CD8-positive, alpha-beta memory T cell (primary cell): Measurements from ENCODE around the gene MAPK12. TPM values are rescaled to one million over a fixed set of nuclear protein-coding genes. Genes with fewer than 3 reads are reported as not detected.
A peak's percentile ranks its signal among the peaks of the same experiment; 100 is the strongest.

Experiments used
- CTCF ChIA-PET: fragments of 350-600 bp; sonication (Branson Sonifier 250); formaldehyde crosslinking; loops from one replicate; lab custom pipeline; 2021; ENCODE audit warnings: antibody characterized with exemption; lab: Charles Lee
- POLR2A ChIA-PET: fragments of 350-600 bp; sonication (Branson Sonifier 250); formaldehyde crosslinking; loops from one replicate; lab custom pipeline; 2021; ENCODE audit warnings: antibody characterized with exemption; lab: Charles Lee
- DNase-seq, 5 donors: peaks; one replicate each; pipeline versions ENCODE4 v3.0.0 to v3.0.0-alpha.2; 2020 to 2022; ENCODE audit warnings: mixed read lengths in 1 of 5
- H3K27ac ChIP-seq: one replicate; pipeline ENCODE4 v1.7.0; 2013; ENCODE audit warnings: low read depth, mild to moderate bottlenecking, low read length, moderate library complexity
- H3K27me3 ChIP-seq: 2 replicates; pipeline ENCODE4 v1.7.0; 2013; ENCODE audit warnings: low read length, mild to moderate bottlenecking; ENCODE audit not compliant: insufficient read depth, poor library complexity, severe bottlenecking
- H3K36me3 ChIP-seq: 2 replicates; pipeline ENCODE4 v1.7.0; 2013; ENCODE audit warnings: mild to moderate bottlenecking, low read length, moderate library complexity; ENCODE audit not compliant: insufficient read depth
- H3K4me1 ChIP-seq: 2 replicates; pipeline ENCODE4 v1.7.0; 2013; ENCODE audit warnings: mild to moderate bottlenecking, low read length, moderate library complexity; ENCODE audit not compliant: insufficient read depth
- H3K4me3 ChIP-seq: 2 replicates; pipeline ENCODE4 v1.7.0; 2013; ENCODE audit warnings: mild to moderate bottlenecking, low read length
- H3K9me3 ChIP-seq: 2 replicates; pipeline ENCODE4 v1.7.0; 2013; ENCODE audit warnings: mild to moderate bottlenecking, low read length
- H3K27ac Mint-ChIP-seq, 8 donors: one replicate each; pipeline ENCODE4 v1.8.0; 2020 to 2021; ENCODE audit warnings: mixed read lengths in 8 of 8, mild to moderate bottlenecking in 6 of 8, inconsistent platforms in 3 of 8, moderate library complexity in 3 of 8
- H3K27me3 Mint-ChIP-seq, 2 donors: one replicate each; pipeline ENCODE4 v1.8.0; 2020 to 2021; ENCODE audit warnings: mixed read lengths in 2 of 2, mild to moderate bottlenecking in 1 of 2, moderate library complexity in 1 of 2
- H3K36me3 Mint-ChIP-seq, 3 donors: one replicate each; pipeline ENCODE4 v1.8.0; 2020 to 2021; ENCODE audit warnings: mixed read lengths in 3 of 3, inconsistent platforms in 1 of 3, mild to moderate bottlenecking in 1 of 3
- H3K4me1 Mint-ChIP-seq, 3 donors: one replicate each; pipeline ENCODE4 v1.8.0; 2020 to 2021; ENCODE audit warnings: mixed read lengths in 3 of 3, inconsistent platforms in 1 of 3, mild to moderate bottlenecking in 1 of 3
- H3K4me3 Mint-ChIP-seq, 7 donors: one replicate each; pipeline ENCODE4 v1.8.0; 2020 to 2021; ENCODE audit warnings: mixed read lengths in 7 of 7, mild to moderate bottlenecking in 6 of 7, moderate library complexity in 4 of 7, inconsistent platforms in 2 of 7
- H3K9me3 Mint-ChIP-seq, 5 donors: one replicate each; pipeline ENCODE4 v1.8.0; 2020 to 2022; ENCODE audit warnings: mixed read lengths in 5 of 5, mild to moderate bottlenecking in 3 of 5, moderate library complexity in 2 of 5, inconsistent platforms in 1 of 5
- polyA plus RNA-seq: library from polyadenylated mRNA; unstranded; fragments of 300-500 nt; fragmentation: Illumina TruSeq; gene quantifications from one replicate; pipeline ENCODE4 v1.2.3, GENCODE V29; 2021
- total RNA-seq, 2 experiments: library from RNA; stranded (reverse); gene quantifications; one replicate each; pipeline ENCODE4 v1.2.3, GENCODE V29; 2021

Gene MAPK12
- total and polyA plus RNA-seq, 3 experiments from 2014 or later = 0.03 to 9.7 (median 9.3) TPM

- no peak for DNase-seq
- Histone ChIP-seq H3K9me3 (no peaks in the 10 kb centered on the region), H3K4me3 (no peak overlapping the region), H3K27ac (no peak overlapping the region), H3K4me1 (no peaks in the 10 kb centered on the region), H3K27me3 (peaks cover 9% of the 10 kb centered on the region), H3K36me3 (no peaks in the 10 kb centered on the region)
- H3K9me3 Mint-ChIP-seq = no peaks in the 10 kb centered on the region
- ChIA-PET POLR2A (no interaction called here), CTCF (interaction anchor here (0.6 to 1.1 kb wide), 3 partner anchors 26 to 83 kb away, joined by 3 read pairs; no protein-coding TSS in a partner anchor)
- H3K27ac Mint-ChIP-seq = no peak overlapping the region
- peaks cover 21 to 23% of the 10 kb centered on the region in 2 donors for H3K27me3 Mint-ChIP-seq
- H3K4me1 Mint-ChIP-seq = peaks cover 0 to 6% (median 0%) of the 10 kb centered on the region in 3 donors
- no peaks in the 10 kb centered on the region for H3K36me3 Mint-ChIP-seq
- no peak overlapping the region for H3K4me3 Mint-ChIP-seq
Measured at GRCh38 chr22:50302564-50302963, 41.1 kb upstream of the MAPK12 start.

GRCh38 chr22:50302041-50302541 is 40.6 kb upstream of the MAPK12 start:
- peaks cover 9% of the 10 kb centered on the region for H3K27me3 ChIP-seq
- no peak for DNase-seq
- H3K4me1 Mint-ChIP-seq = peaks cover 0 to 6% (median 0%) of the 10 kb centered on the region in 3 donors
- no peaks in the 10 kb centered on the region for H3K36me3 Mint-ChIP-seq
- no peak overlapping the region for H3K4me3 Mint-ChIP-seq
- no peaks in the 10 kb centered on the region for H3K4me1 ChIP-seq
- CTCF ChIA-PET = interaction anchor here (0.8 to 1.1 kb wide), 2 partner anchors 26 to 84 kb away, joined by 3 read pairs; no protein-coding TSS in a partner anchor
- no peaks in the 10 kb centered on the region for H3K36me3 ChIP-seq
- no peak overlapping the region for H3K27ac Mint-ChIP-seq
- no peak overlapping the region for H3K27ac ChIP-seq
- H3K9me3 ChIP-seq = no peaks in the 10 kb centered on the region
- H3K27me3 Mint-ChIP-seq = peaks cover 21 to 26% of the 10 kb centered on the region in 2 donors
- POLR2A ChIA-PET = no interaction called here
- no peaks in the 10 kb centered on the region for H3K9me3 Mint-ChIP-seq
- no peak overlapping the region for H3K4me3 ChIP-seq

- peaks cover 9% of the 10 kb centered on the region for H3K27me3 ChIP-seq
- CTCF ChIA-PET = no interaction called here
- peaks cover 0 to 6% (median 0%) of the 10 kb centered on the region in 3 donors for H3K4me1 Mint-ChIP-seq
- H3K27ac ChIP-seq = no peak overlapping the region
- no peak for DNase-seq
- no peaks in the 10 kb centered on the region for H3K9me3 ChIP-seq
- H3K27me3 Mint-ChIP-seq = peaks cover 21 to 26% of the 10 kb centered on the region in 2 donors
- no peaks in the 10 kb centered on the region for H3K4me1 ChIP-seq
- POLR2A ChIA-PET = no interaction called here
- H3K4me3 Mint-ChIP-seq = no peak overlapping the region
- H3K9me3 Mint-ChIP-seq = no peaks in the 10 kb centered on the region
- peak overlapping the region in 1 of 8 donors; percentile 29 for H3K27ac Mint-ChIP-seq
- no peak overlapping the region for H3K4me3 ChIP-seq
- no peaks in the 10 kb centered on the region for H3K36me3 Mint-ChIP-seq
- H3K36me3 ChIP-seq = no peaks in the 10 kb centered on the region
Measured at GRCh38 chr22:50301581-50301991, 40.1 kb upstream of the MAPK12 start.

- Histone ChIP-seq H3K27me3 (peaks cover 5% of the 10 kb centered on the region), H3K9me3 (no peaks in the 10 kb centered on the region), H3K27ac (no peak overlapping the region), H3K4me3 (no peak overlapping the region), H3K4me1 (no peaks in the 10 kb centered on the region), H3K36me3 (no peaks in the 10 kb centered on the region)
- Mint-ChIP-seq H3K36me3 (no peaks in the 10 kb centered on the region), H3K4me1 (no peaks in the 10 kb centered on the region), H3K27ac (no peak overlapping the region), H3K27me3 (peaks cover 16 to 20% of the 10 kb centered on the region in 2 donors), H3K4me3 (no peak overlapping the region), H3K9me3 (no peaks in the 10 kb centered on the region)
- ChIA-PET CTCF (no interaction called here), POLR2A (no interaction called here)
- no peak for DNase-seq
Measured at GRCh38 chr22:50300620-50301257, 39.3 kb upstream of the MAPK12 start.

GRCh38 chr22:50299785-50300619 is 38.5 kb upstream of the MAPK12 start:
- CTCF ChIA-PET = no interaction called here

GRCh38 chr22:50298937-50299784 is 37.7 kb upstream of the MAPK12 start:
- DNase-seq = no peak
- H3K27ac Mint-ChIP-seq = no peak overlapping the region
- Histone ChIP-seq H3K27ac (no peak overlapping the region), H3K9me3 (no peaks in the 10 kb centered on the region), H3K4me3 (no peak overlapping the region), H3K27me3 (peaks cover 5% of the 10 kb centered on the region), H3K4me1 (no peaks in the 10 kb centered on the region), H3K36me3 (no peaks in the 10 kb centered on the region)
- H3K4me1 Mint-ChIP-seq = no peaks in the 10 kb centered on the region
- no peaks in the 10 kb centered on the region for H3K9me3 Mint-ChIP-seq
- H3K36me3 Mint-ChIP-seq = no peaks in the 10 kb centered on the region
- POLR2A ChIA-PET = no interaction called here
- CTCF ChIA-PET = interaction anchor here (1.6 kb wide), 1 partner anchor 23 kb away, joined by 4 read pairs; no protein-coding TSS in a partner anchor
- H3K27me3 Mint-ChIP-seq = peaks cover 14 to 22% of the 10 kb centered on the region in 2 donors
- no peak overlapping the region for H3K4me3 Mint-ChIP-seq

More at GRCh38 chr22:50299785-50300619, 38.5 kb upstream of the MAPK12 start:
- H3K27me3 ChIP-seq = peaks cover 5% of the 10 kb centered on the region
- H3K4me1 ChIP-seq = no peaks in the 10 kb centered on the region
- no peak overlapping the region for H3K27ac Mint-ChIP-seq
- no peak overlapping the region for H3K27ac ChIP-seq
- no peaks in the 10 kb centered on the region for H3K36me3 Mint-ChIP-seq
- H3K4me1 Mint-ChIP-seq = no peaks in the 10 kb centered on the region
- H3K9me3 Mint-ChIP-seq = no peaks in the 10 kb centered on the region
- POLR2A ChIA-PET = no interaction called here
- no peak overlapping the region for H3K4me3 Mint-ChIP-seq
- H3K36me3 ChIP-seq = no peaks in the 10 kb centered on the region
- DNase-seq = no peak
- H3K4me3 ChIP-seq = no peak overlapping the region
- H3K27me3 Mint-ChIP-seq = peaks cover 16 to 24% of the 10 kb centered on the region in 2 donors
- H3K9me3 ChIP-seq = no peaks in the 10 kb centered on the region

GRCh38 chr22:50298266-50298637 is 36.8 kb upstream of the MAPK12 start:
- Mint-ChIP-seq H3K9me3 (no peaks in the 10 kb centered on the region), H3K27me3 (peaks cover 12 to 20% of the 10 kb centered on the region in 2 donors), H3K4me3 (no peak overlapping the region), H3K4me1 (no peaks in the 10 kb centered on the region), H3K27ac (peak overlapping the region in 1 of 8 donors; percentile 74), H3K36me3 (no peaks in the 10 kb centered on the region)
- POLR2A ChIA-PET = no interaction called here
- CTCF ChIA-PET = interaction anchor here (1.6 kb wide), 1 partner anchor 22 kb away, joined by 4 read pairs; no protein-coding TSS in a partner anchor
- H3K4me1 ChIP-seq = no peaks in the 10 kb centered on the region
- H3K9me3 ChIP-seq = no peaks in the 10 kb centered on the region
- H3K27ac ChIP-seq = no peak overlapping the region
- DNase-seq = no peak
- H3K27me3 ChIP-seq = no peaks in the 10 kb centered on the region
- H3K4me3 ChIP-seq = no peak overlapping the region
- no peaks in the 10 kb centered on the region for H3K36me3 ChIP-seq
